Tibial nerve (tissue), 4 donors: ENCODE results near the gene JMJD1C.

Experiments used
- EP300 ChIP-seq, 2 donors: sonication (generic); formaldehyde crosslinking; IDR thresholded peaks; one replicate each; pipeline ENCODE4 v1.6.1; 2017; ENCODE audit warnings: antibody characterized with exemption in 2 of 2, mild to moderate bottlenecking in 1 of 2
- POLR2A ChIP-seq, 2 donors: fragments of 450-650 bp; IDR thresholded peaks; one replicate each; pipeline ENCODE4 v1.6.1; 2017; ENCODE audit warnings: antibody characterized with exemption in 2 of 2, mild to moderate bottlenecking in 2 of 2, moderate library complexity in 2 of 2
- TF ChIP-seq, protein P1 (sequence below), 5 experiments: fragments of 200-600 bp in 3 of 5; fragments of 450-650 bp in 2 of 5; sonication (generic) in 3 of 5; IDR thresholded peaks; one replicate each; pipeline ENCODE4 v1.5.1; 2016 to 2019; ENCODE audit warnings: antibody characterized with exemption in 5 of 5, mild to moderate bottlenecking in 3 of 5, moderate library complexity in 2 of 5

DNA sequence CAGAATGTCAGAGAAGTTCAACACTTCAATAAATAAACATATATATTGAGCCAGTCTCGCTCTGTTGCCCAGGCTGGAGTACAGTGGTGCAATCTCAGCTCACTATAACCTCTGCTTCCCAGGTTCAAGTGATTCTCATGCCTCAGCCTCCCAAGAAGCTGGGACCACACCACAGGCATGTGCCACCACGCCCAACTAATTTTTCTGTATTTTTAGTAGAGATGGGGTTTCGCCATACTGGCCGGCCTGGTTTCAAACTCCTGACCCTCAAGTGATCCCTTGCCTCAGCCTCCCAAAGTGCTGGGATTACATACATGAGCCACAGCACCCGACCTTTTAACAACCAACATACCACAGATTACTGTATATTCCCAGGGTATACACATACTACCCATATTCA, 134.2 kb downstream of the JMJD1C start:
- TF ChIP-seq, protein P1, sequence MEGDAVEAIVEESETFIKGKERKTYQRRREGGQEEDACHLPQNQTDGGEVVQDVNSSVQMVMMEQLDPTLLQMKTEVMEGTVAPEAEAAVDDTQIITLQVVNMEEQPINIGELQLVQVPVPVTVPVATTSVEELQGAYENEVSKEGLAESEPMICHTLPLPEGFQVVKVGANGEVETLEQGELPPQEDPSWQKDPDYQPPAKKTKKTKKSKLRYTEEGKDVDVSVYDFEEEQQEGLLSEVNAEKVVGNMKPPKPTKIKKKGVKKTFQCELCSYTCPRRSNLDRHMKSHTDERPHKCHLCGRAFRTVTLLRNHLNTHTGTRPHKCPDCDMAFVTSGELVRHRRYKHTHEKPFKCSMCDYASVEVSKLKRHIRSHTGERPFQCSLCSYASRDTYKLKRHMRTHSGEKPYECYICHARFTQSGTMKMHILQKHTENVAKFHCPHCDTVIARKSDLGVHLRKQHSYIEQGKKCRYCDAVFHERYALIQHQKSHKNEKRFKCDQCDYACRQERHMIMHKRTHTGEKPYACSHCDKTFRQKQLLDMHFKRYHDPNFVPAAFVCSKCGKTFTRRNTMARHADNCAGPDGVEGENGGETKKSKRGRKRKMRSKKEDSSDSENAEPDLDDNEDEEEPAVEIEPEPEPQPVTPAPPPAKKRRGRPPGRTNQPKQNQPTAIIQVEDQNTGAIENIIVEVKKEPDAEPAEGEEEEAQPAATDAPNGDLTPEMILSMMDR (IDR thresholded peaks at IDR 0.05) = no peak
- TF ChIP-seq EP300 (IDR thresholded peaks at IDR 0.05) (no peak), POLR2A (IDR thresholded peaks at IDR 0.05) (no peak)
